IPS DF 6.9 (cell line): ENCODE measurements around the gene FOXE1.
A peak's percentile ranks its signal among the peaks of the same experiment; 100 is the strongest.

ENCODE experiments used
- DNase-seq: peaks from one replicate; pipeline ENCODE4 v3.0.0-alpha.2; 2013; ENCODE audit warnings: low read depth, low spot score
- H3K27ac ChIP-seq: one replicate; pipeline ENCODE4 v1.5.1; 2013; ENCODE audit warnings: low read length, control low read depth
- H3K27me3 ChIP-seq: 2 replicates; pipeline ENCODE4 v1.6.1; 2013; ENCODE audit warnings: mild to moderate bottlenecking, low read length; ENCODE audit not compliant: control insufficient read depth, insufficient read depth
- H3K36me3 ChIP-seq: 2 replicates; pipeline ENCODE4 v1.6.1; 2013; ENCODE audit warnings: low read length; ENCODE audit not compliant: control insufficient read depth, insufficient read depth
- H3K4me1 ChIP-seq: 2 replicates; pipeline ENCODE4 v1.6.1; 2013; ENCODE audit warnings: low read length; ENCODE audit not compliant: control insufficient read depth, insufficient read depth
- H3K4me3 ChIP-seq: 2 replicates; pipeline ENCODE4 v1.5.1; 2013; ENCODE audit warnings: mild to moderate bottlenecking, low read length
- H3K9me3 ChIP-seq: 2 replicates; pipeline ENCODE4 v1.6.1; 2013; ENCODE audit warnings: low read length, inconsistent platforms; ENCODE audit not compliant: control insufficient read depth, insufficient read depth
- WGBS: extraction: QIAGEN DNeasy Blood & Tissue Kit; methylation state at CpG from one replicate; pipeline ENCODE4 v1.1.7; 2013; ENCODE audit warnings: mixed read lengths, missing lambda C conversion rate; ENCODE audit not compliant: insufficient read length, insufficient coverage; 5-methylcytosine and 5-hydroxymethylcytosine counted together

FOXE1 gene

DNA sequence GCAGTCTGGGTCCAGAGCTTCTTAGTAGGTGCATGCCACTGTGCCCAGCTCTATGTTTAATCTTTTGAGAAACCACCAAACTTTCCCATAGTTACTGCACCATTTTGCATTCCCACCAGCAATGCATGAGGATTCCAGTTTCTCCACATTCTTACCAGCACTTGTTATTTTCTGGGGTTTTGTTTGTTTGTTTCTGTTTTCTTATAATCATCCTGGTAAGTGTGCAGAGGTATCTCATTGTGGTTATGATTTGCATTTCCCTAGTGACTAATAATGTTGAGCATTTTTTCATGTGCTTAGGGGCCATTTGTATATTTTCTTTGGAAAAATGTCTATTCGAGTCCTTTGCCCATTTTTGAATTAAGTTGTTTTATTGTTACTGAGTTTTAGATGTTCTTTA lies 11.4 kb downstream of the FOXE1 start:
- no CpG with 5 or more reads among the region's 1 CpG for WGBS
- no peaks in the 10 kb centered on the region for H3K9me3 ChIP-seq
- no peak for DNase-seq
- H3K4me3 ChIP-seq: no peak overlapping the region
- H3K4me1 ChIP-seq: peaks cover 3% of the 10 kb centered on the region; the same call in 1 of the 2 replicates
- peaks cover 21% of the 10 kb centered on the region for H3K27me3 ChIP-seq
- no peak overlapping the region for H3K27ac ChIP-seq
- no peaks in the 10 kb centered on the region for H3K36me3 ChIP-seq

DNA sequence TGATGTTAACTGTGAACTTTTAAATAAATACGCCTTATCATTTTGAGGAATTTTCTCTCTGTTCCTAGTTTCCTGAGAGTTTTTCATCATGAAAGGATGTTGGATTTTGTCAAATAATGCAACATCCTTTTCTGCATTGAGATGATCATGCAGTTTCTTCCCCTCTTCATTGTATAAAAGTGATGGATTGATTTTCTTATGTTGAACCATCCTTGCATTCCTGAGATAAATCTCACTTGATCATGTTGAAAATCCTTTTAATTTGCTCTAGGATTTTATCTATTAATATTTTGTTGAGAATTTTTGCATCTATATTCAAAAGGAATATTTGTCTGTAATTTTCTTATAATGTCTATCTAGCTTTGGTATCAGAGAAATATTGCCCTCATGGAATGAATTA lies 13.3 kb downstream of the FOXE1 start:
- no CpG with 5 or more reads among the region's 1 CpG for WGBS
- no peak overlapping the region for H3K4me3 ChIP-seq
- no peak overlapping the region for H3K27ac ChIP-seq
- DNase-seq: no peak
- H3K9me3 ChIP-seq: no peaks in the 10 kb centered on the region
- H3K4me1 ChIP-seq: peaks cover 2% of the 10 kb centered on the region; the same call in 1 of the 2 replicates
- no peaks in the 10 kb centered on the region for H3K36me3 ChIP-seq
- H3K27me3 ChIP-seq: peaks cover 2% of the 10 kb centered on the region; the same call in 1 of the 2 replicates

DNA sequence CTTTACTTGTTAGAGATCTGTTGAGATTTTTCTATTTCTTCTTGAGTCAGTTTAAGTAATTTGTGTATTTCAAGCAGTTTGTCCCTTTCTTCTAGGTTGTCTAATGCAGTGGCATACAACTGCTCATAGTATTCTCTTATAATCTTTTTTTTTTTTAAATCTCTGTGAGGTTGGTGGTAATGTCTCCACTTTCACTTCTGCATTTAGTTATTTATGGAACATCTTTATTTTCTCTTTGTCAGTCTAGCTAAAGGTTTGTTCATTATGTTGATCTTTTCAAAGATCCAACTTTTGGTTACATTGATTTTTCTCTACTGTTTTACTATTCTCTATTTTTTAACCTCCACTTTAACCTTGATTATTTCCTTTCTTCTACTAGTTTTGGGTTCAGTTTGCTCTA lies 13.8 kb downstream of the FOXE1 start:
- Histone ChIP-seq H3K4me1 (peaks cover 2% of the 10 kb centered on the region; the same call in 1 of the 2 replicates), H3K9me3 (no peaks in the 10 kb centered on the region), H3K27me3 (peaks cover 1% of the 10 kb centered on the region; the same call in 1 of the 2 replicates), H3K4me3 (no peak overlapping the region), H3K36me3 (no peaks in the 10 kb centered on the region), H3K27ac (no peak overlapping the region)
- DNase-seq: no peak

DNA sequence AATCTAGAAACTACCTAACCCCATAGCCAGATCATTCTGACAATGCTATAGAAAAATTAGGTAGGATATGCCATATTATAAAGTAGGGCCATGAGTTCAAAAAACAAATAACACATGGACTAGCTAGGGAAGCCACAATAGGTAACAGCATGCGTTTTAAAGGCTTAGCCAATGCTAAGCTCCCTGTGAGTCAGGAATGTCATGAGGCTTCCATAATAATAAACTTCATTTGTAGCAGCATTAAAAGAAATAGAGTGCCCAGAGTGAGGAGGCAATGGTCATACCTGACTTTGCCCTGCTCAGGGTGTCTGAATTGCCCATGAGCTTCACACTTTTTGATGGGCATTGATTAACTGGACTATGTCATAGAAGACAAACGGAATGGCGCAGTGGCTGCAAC lies 15.8 kb downstream of the FOXE1 start:
- no peak for DNase-seq
- Histone ChIP-seq H3K4me1 (peaks cover 2% of the 10 kb centered on the region; the same call in 1 of the 2 replicates), H3K4me3 (no peak overlapping the region), H3K27me3 (no peaks in the 10 kb centered on the region), H3K36me3 (no peaks in the 10 kb centered on the region), H3K27ac (no peak overlapping the region), H3K9me3 (no peaks in the 10 kb centered on the region)
- no CpG with 5 or more reads among the region's 3 CpGs for WGBS

DNA sequence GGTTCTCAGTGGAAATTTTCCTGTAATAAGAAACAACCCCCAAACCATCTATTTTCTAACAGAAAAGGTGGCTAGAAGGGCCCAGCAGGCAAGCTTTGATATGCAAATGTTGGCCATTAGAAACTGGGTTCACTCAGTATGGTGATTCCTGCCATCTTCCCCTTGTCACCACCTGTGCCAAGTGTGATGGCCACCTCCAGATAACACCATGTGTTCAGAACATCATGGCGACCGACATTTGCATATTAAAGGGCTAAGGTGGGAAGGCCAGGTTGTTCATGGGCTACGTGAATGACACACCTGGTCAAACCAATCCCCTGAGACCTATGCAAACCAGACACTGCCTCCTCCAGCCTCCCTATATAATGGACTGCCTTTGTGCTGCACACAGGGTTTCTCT lies 20.4 kb downstream of the FOXE1 start:
- no CpG with 5 or more reads among the region's 3 CpGs for WGBS
- Histone ChIP-seq H3K9me3 (no peaks in the 10 kb centered on the region), H3K27me3 (no peaks in the 10 kb centered on the region), H3K4me1 (peaks cover 2% of the 10 kb centered on the region; the same call in 1 of the 2 replicates), H3K36me3 (no peaks in the 10 kb centered on the region), H3K4me3 (no peak overlapping the region), H3K27ac (no peak overlapping the region)
- no peak for DNase-seq

DNA sequence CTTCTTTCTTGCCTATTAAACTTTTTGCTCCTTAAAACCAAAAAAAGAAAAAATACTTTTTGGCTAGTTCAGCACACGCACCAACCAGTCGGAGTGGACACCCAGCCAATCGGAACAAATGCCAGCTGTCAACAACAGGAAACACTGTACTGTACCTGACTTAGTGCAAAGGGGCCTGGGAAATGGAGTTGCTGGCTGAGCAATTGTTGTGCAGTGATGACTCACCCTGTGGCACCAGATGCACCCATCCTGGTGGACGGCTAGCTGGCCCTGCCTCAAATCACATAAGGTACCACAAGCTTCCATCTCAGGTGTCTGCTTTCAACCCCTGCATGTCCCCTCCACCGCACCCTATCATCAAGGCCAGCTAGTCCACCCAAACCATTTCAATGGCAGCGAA lies 20.9 kb downstream of the FOXE1 start:
- Histone ChIP-seq H3K36me3 (no peaks in the 10 kb centered on the region), H3K27me3 (no peaks in the 10 kb centered on the region), H3K27ac (no peak overlapping the region), H3K9me3 (no peaks in the 10 kb centered on the region), H3K4me3 (no peak overlapping the region), H3K4me1 (peaks cover 2% of the 10 kb centered on the region; the same call in 1 of the 2 replicates)
- no peak for DNase-seq
- WGBS: no CpG with 5 or more reads among the region's 6 CpGs

DNA sequence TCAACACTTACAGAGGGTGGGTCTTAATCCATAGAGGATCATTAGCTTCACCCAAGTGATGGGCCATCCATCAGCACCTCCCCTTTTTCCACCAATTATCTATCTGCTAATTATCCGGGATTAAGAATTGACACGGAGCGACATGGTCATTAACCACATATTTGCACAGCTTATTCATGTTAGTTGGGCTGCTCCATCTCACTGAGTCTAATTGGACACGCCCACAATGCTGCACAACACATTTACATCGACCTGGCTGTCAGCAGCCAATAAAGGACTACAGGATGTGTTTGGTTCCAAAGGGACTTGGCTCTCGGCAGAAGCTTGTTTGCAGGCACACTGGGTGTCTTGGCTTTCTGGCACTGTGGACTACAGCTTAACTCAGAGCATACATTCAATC lies 21.6 kb downstream of the FOXE1 start:
- no peaks in the 10 kb centered on the region for H3K9me3 ChIP-seq
- no peaks in the 10 kb centered on the region for H3K36me3 ChIP-seq
- H3K27ac ChIP-seq: no peak overlapping the region
- no peak for DNase-seq
- H3K4me3 ChIP-seq: no peak overlapping the region
- no CpG with 5 or more reads among the region's 6 CpGs for WGBS
- H3K27me3 ChIP-seq: no peaks in the 10 kb centered on the region
- H3K4me1 ChIP-seq: no peaks in the 10 kb centered on the region

DNA sequence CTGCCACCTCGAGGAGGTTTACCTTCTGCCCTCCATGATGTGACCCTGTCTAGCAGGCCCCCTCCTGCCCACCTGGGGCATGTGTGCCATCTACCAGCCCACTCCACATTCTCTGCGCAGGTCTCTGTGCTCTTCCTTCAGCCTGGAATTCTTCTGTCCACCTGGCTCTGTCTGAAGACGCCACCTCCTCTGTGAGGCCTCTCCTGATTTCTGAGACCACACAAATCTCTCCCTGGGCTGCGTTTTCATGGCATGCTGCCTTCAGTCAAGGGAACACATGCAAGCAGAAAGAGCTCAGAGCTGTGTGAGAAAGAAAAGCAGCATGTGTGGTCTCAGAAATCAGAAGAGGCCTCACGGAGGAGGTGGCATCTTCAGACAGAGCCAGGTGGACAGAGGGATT lies 22.1 kb downstream of the FOXE1 start:
- WGBS: no CpG with 5 or more reads among the region's 5 CpGs
- no peaks in the 10 kb centered on the region for H3K36me3 ChIP-seq
- H3K4me3 ChIP-seq: no peak overlapping the region
- DNase-seq: no peak
- no peaks in the 10 kb centered on the region for H3K27me3 ChIP-seq
- no peak overlapping the region for H3K27ac ChIP-seq
- H3K4me1 ChIP-seq: no peaks in the 10 kb centered on the region
- H3K9me3 ChIP-seq: no peaks in the 10 kb centered on the region

DNA sequence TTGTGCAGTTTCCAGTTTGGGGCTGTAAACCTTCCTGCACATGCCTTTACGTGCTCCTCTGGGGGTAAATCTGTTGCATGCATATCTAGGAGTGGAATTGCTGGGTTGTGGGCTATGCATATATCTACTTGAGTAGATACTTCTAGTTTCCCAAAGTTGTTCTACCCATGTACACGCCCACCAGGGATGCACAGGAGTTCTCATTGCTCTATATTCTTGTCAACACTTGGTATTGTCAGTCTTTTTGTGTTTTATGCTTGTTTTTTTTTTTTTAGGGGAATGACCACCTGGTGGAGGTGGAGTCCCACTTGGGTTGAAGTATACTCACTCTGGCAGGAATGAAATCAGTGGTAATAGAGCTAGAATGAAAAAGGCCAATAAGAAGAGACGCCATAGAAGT lies 23.0 kb downstream of the FOXE1 start:
- H3K27ac ChIP-seq: no peak overlapping the region
- H3K27me3 ChIP-seq: no peaks in the 10 kb centered on the region
- H3K9me3 ChIP-seq: no peaks in the 10 kb centered on the region
- H3K4me1 ChIP-seq: no peaks in the 10 kb centered on the region
- no peak for DNase-seq
- no peaks in the 10 kb centered on the region for H3K36me3 ChIP-seq
- no peak overlapping the region for H3K4me3 ChIP-seq
- no CpG with 5 or more reads among the region's 3 CpGs for WGBS

DNA sequence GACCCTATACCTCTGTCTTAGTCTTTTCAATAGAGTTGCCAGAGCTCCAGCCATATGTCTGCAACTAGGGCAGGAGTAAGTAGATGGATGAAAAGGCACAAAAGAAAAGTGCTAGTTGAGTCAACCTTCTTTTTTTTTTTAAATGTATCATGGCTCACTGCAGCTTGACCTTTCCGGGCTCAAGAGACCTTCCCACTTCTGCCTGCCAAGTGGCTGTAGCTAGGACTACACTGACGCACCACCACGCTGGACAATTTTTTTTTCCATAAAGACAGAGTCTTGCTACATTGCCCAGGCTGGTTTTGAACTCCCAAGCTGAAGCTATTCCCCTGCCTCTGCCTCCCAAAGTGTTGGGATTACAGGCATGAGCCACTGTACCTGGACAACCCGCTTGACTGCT lies 27.3 kb downstream of the FOXE1 start:
- Histone ChIP-seq H3K4me1 (no peaks in the 10 kb centered on the region), H3K4me3 (no peak overlapping the region), H3K27me3 (no peaks in the 10 kb centered on the region), H3K27ac (no peak overlapping the region), H3K9me3 (no peaks in the 10 kb centered on the region), H3K36me3 (no peaks in the 10 kb centered on the region)
- no peak for DNase-seq
- WGBS: no CpG with 5 or more reads among the region's 4 CpGs

DNA sequence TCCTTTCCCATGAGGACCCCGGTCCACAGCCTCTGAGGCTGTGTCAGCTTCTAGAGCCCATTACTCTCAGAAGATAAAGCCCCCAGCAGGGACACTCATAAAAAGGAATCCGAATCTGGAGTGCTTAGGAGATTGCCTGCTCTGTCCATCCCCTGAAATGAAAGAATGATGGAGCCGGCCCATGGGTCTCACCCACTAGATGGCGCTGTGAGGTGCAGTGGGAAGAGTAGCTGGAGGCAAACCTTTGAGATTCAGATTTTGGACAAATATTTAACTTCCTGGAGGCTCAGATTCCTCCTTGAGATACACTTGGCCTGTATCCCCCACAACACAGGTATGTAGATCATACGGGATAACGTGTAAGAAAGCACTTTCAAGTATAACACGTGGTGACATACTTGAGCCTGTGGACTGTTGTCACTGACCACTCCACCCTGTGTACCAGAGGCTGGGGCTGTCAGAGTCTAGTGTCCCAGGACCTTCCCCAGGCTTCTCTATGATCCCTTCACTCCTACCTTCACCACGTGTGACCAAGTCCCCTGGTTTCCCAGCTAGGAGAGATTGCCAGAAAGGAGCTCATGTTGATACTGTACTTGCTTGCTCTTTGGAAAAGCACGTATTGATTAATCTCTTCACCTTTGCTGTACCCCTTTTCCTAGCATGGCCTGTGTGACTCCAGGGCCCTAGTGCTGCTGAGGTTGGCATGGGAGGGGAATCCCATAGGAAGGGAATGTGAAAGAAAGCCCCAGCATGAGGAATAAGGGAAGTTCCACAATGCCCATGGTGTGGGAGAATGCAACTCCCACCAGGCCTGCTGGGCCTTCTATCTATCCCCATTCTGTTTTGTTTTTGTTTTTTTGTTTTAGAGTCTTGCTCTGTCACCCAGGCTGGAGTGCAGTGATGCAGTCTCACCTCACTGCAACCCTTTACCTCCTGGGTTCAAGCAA lies 37.2 kb downstream of the FOXE1 start:
- Histone ChIP-seq H3K27ac (no peak overlapping the region), H3K27me3 (no peaks in the 10 kb centered on the region), H3K4me3 (no peak overlapping the region), H3K4me1 (no peaks in the 10 kb centered on the region), H3K36me3 (no peaks in the 10 kb centered on the region), H3K9me3 (no peaks in the 10 kb centered on the region)
- DNase-seq: peak; percentile 25
- WGBS: no CpG with 5 or more reads among the region's 9 CpGs
